Measurements from ENCODE around the gene PARK7. TPM values are rescaled to one million over a fixed set of nuclear protein-coding genes. Genes with fewer than 3 reads are reported as not detected.
A peak's percentile ranks its signal among the peaks of the same experiment; 100 is the strongest.

PARK7 gene
- total RNA-seq, 6 experiments from 2014 or later, result 331 to 377 (median 362) TPM

DNA sequence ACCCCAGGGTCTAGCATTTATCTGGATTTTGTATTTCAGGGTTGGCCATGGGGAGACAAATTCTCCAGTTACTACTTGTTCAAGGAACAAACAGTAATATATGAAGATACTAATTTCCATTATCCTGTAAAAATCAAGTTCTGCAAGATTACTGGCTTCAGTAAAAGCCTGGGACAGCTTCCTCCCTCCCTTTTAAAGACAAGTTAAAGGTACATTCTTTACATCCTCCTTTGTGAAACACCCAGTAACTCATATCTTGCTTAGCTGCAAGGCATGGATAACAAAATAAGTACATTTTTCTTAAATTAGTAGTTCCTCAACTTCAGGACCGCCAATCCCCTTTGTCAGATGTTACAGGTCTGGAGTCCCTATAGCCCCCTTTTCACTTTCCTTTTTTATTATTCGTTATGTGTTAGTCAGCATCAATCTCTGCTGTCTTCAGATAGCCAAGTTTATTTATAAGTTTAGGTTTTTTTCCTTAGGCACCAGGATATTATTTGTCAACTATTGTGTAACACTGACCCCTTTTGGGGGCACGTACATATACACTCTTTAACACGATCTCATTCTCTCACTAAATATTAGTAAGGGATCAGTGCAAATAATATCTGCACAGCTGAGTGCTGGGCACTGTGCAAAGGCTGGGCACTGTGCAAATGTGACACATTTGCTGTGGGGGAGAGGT is 54.8 kb downstream of the PARK7 start:
- Mint-ChIP-seq H3K27me3 (ENCODE audit: insufficient read depth) (no peaks in the 10 kb centered on the region), H3K4me1 (ENCODE audit: low read depth) (peaks cover 79% of the 10 kb centered on the region), H3K9me3 (no peaks in the 10 kb centered on the region), H3K36me3 (ENCODE audit: low read depth) (peaks cover 22% of the 10 kb centered on the region), H3K27ac (peak overlapping the region; percentile 19; the same call in 1 of the 2 replicates), H3K4me3 (peak overlapping the region; percentile 18)
- TF ChIP-seq, protein P1, sequence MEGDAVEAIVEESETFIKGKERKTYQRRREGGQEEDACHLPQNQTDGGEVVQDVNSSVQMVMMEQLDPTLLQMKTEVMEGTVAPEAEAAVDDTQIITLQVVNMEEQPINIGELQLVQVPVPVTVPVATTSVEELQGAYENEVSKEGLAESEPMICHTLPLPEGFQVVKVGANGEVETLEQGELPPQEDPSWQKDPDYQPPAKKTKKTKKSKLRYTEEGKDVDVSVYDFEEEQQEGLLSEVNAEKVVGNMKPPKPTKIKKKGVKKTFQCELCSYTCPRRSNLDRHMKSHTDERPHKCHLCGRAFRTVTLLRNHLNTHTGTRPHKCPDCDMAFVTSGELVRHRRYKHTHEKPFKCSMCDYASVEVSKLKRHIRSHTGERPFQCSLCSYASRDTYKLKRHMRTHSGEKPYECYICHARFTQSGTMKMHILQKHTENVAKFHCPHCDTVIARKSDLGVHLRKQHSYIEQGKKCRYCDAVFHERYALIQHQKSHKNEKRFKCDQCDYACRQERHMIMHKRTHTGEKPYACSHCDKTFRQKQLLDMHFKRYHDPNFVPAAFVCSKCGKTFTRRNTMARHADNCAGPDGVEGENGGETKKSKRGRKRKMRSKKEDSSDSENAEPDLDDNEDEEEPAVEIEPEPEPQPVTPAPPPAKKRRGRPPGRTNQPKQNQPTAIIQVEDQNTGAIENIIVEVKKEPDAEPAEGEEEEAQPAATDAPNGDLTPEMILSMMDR (IDR thresholded peaks at IDR 0.05), result peak; percentile 27; the same call in 1 of the 2 replicates
- DNase-seq, result no peak

DNA sequence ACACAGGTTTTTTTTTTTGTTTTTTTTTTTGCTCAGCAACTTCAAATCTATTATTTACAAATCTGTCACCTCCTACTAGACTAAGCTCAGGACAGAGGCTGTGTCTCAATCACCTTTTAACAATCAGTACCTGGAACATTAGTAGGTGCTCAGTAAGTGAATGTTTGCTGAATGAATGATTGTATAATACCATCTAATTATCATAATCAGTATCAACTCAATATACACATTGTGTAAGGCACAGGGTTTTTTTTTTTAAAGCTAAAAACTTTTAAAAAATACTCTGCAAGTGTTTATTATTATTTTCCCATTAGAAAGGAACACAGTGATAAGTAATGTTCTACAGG is 55.4 kb downstream of the PARK7 start:
- no peaks in the 10 kb centered on the region for H3K9me3 Mint-ChIP-seq
- H3K36me3 Mint-ChIP-seq (ENCODE audit: low read depth), result peaks cover 22% of the 10 kb centered on the region
- peaks cover 85% of the 10 kb centered on the region for H3K4me1 Mint-ChIP-seq (ENCODE audit: low read depth)
- peak overlapping the region; percentile 18; the same call in 1 of the 2 replicates for H3K4me3 Mint-ChIP-seq
- H3K27me3 Mint-ChIP-seq (ENCODE audit: insufficient read depth), result no peaks in the 10 kb centered on the region
- no peak for DNase-seq
- TF ChIP-seq, protein P1 (IDR thresholded peaks at IDR 0.05), result no peak
- peak overlapping the region; percentile 19; the same call in 1 of the 2 replicates for H3K27ac Mint-ChIP-seq

DNA sequence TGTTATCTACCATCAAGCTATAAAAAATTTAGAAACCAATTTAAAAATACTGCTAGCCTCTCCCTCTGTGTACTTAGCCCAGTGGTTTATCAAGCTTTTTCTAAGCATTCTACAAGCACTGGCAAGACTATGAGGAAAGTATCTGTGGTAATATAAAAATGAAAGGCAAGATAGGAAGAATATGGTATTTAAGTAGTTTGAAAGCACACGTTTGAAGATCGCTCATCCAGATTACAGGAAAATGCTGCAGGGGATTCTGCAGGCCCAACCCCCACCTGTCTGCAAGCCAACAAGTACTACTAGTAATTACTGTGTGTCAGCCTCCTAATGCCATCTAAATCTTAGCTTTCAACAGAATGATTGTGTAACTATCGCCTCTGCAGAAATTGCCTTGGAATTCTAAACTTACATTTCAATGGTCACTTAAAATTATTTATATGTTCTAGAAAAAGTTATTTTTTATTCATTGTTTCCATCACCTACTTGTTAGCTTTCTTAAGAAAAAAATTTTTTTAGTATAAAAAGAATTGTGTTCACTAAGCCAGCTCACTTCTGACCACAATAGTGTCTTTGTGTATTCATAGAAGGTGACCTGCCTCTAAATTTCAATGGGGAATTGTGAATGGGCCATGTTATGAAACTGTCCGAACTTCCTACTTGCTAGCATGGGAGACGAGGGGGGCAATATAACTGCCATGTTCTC is 56.1 kb downstream of the PARK7 start:
- Mint-ChIP-seq H3K4me3 (peak overlapping the region; percentile 61), H3K36me3 (ENCODE audit: low read depth) (peaks cover 17% of the 10 kb centered on the region), H3K27ac (peak overlapping the region; percentile 65), H3K4me1 (ENCODE audit: low read depth) (peaks cover 92% of the 10 kb centered on the region), H3K27me3 (ENCODE audit: insufficient read depth) (no peaks in the 10 kb centered on the region), H3K9me3 (no peaks in the 10 kb centered on the region)
- TF ChIP-seq, protein P1 (IDR thresholded peaks at IDR 0.05), result no peak
- peak; percentile 45 for DNase-seq

DNA sequence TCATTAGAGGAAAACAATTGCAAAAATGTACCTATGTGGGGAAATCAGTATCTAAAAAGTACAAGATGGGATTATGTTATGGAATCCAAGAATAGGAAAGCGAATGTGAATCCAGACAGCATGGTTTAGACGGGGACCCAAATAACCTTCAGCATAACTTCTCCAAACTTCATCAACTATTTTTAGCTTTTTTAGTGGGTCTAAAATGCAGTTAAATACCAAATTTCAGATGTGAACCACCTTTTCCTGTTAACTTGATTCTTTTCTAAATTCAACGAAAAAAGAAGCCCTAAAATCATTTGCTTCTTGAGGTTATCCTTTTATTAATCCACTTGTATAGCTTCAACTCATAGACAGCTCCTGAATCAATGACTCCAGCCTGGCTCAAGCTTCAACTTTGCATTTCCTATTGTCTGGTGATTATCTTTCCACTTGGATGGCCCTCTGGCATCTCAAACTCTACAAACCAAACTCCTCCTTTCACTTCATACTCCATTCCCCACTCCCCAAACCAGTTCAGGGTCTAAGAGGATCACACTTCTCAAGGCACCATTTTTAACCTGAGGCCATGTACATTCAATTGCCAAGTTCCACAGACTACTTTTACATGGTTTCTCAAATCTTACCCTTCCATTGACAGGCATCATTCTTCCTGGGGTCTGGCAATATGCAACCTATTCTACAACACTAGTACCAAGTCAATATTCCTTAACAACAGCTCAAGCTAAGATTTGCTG is 57.1 kb downstream of the PARK7 start:
- no peak for DNase-seq
- H3K4me3 Mint-ChIP-seq, result no peak overlapping the region

DNA sequence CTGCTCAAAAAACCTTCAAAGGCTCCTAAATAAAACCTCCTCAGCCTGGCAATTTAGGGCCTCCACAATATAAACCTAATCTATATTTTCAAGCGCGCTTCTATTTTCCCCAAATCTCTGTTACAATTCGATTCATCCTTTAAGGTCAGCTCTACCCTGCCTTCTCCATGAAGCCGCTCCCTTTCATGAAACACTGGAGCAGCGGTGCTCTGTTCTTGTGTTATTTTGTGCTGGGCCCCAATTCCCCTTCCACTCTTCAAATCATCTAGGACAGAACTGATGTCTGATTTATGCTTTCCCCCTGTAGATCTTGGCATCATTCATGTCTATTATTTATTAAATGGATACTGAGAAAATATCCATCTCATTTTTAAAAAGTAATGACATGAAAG is 57.7 kb downstream of the PARK7 start:
- TF ChIP-seq, protein P1 (IDR thresholded peaks at IDR 0.05), result no peak
- Mint-ChIP-seq H3K27me3 (ENCODE audit: insufficient read depth) (no peaks in the 10 kb centered on the region), H3K4me1 (ENCODE audit: low read depth) (peaks cover 100% of the 10 kb centered on the region), H3K36me3 (ENCODE audit: low read depth) (peaks cover 9% of the 10 kb centered on the region; the same call in 1 of the 2 replicates), H3K27ac (peak overlapping the region; percentile 51; the same call in 1 of the 2 replicates), H3K4me3 (no peak overlapping the region; the same call in 1 of the 2 replicates), H3K9me3 (no peaks in the 10 kb centered on the region)
- no peak for DNase-seq

More for the DNA sequence above, 57.1 kb downstream of the PARK7 start:
- TF ChIP-seq, protein P1 (IDR thresholded peaks at IDR 0.05), result no peak
- H3K27ac Mint-ChIP-seq, result no peak overlapping the region
- H3K36me3 Mint-ChIP-seq (ENCODE audit: low read depth), result peaks cover 9% of the 10 kb centered on the region
- no peaks in the 10 kb centered on the region for H3K27me3 Mint-ChIP-seq (ENCODE audit: insufficient read depth)
- no peaks in the 10 kb centered on the region for H3K9me3 Mint-ChIP-seq
- peaks cover 100% of the 10 kb centered on the region for H3K4me1 Mint-ChIP-seq (ENCODE audit: low read depth)

Data from HFFc6 (cell line).